Activated T-helper 1 cell treated with anti-CD3 and anti-CD28 coated beads, Interleukin-12 subunit alpha, Interleukin-12 subunit beta, Interleukin-2, Interleukin-4 antibody, amounts not matched to agents 30 ng/mL and 10 ng/mL and 1 ng/mL, durations not matched to agents 14 hours and 24 hours and 36 hours (primary cell): ENCODE results near the gene EBLN1. TPM values are rescaled to one million over a fixed set of nuclear protein-coding genes. Genes with fewer than 3 reads are reported as not detected.
"Not testable (repeated sequence)": the region's sequence is repeated elsewhere in the genome, so short reads cannot be mapped to it uniquely, and the experiment has no call there.

Experiments used
- DNase-seq: peaks from one replicate; pipeline ENCODE4 v3.0.0; 2021; ENCODE audit warnings: low spot score
- H3K27ac Mint-ChIP-seq: one replicate; pipeline ENCODE4 v1.8.0; 2021; ENCODE audit warnings: mild to moderate bottlenecking, mixed read lengths
- H3K27me3 Mint-ChIP-seq: one replicate; pipeline ENCODE4 v1.8.0; 2022; ENCODE audit warnings: mild to moderate bottlenecking, moderate library complexity, mixed read lengths; ENCODE audit not compliant: insufficient read depth
- H3K36me3 Mint-ChIP-seq: one replicate; pipeline ENCODE4 v1.8.0; 2021; ENCODE audit warnings: low read depth, mixed read lengths
- H3K4me1 Mint-ChIP-seq: one replicate; pipeline ENCODE4 v1.8.0; 2021; ENCODE audit warnings: low read depth, mixed read lengths
- H3K4me3 Mint-ChIP-seq: one replicate; pipeline ENCODE4 v1.8.0; 2021; ENCODE audit warnings: mild to moderate bottlenecking, moderate library complexity, mixed read lengths
- H3K9me3 Mint-ChIP-seq: one replicate; pipeline ENCODE4 v1.8.0; 2021; ENCODE audit warnings: mixed read lengths
- intact Hi-C: fragments of 100-400 bp; cut with micrococcal nuclease; formaldehyde crosslinking; loops from one replicate; pipeline ENCODE4 v1.15.1; 2024
- total RNA-seq: library from RNA; stranded (reverse); gene quantifications from 2 replicates; pipeline ENCODE4 v1.2.3, GENCODE V29; 2022

The EBLN1 gene
- total RNA-seq, 1 donor from 2014 or later: not detected

DNA sequence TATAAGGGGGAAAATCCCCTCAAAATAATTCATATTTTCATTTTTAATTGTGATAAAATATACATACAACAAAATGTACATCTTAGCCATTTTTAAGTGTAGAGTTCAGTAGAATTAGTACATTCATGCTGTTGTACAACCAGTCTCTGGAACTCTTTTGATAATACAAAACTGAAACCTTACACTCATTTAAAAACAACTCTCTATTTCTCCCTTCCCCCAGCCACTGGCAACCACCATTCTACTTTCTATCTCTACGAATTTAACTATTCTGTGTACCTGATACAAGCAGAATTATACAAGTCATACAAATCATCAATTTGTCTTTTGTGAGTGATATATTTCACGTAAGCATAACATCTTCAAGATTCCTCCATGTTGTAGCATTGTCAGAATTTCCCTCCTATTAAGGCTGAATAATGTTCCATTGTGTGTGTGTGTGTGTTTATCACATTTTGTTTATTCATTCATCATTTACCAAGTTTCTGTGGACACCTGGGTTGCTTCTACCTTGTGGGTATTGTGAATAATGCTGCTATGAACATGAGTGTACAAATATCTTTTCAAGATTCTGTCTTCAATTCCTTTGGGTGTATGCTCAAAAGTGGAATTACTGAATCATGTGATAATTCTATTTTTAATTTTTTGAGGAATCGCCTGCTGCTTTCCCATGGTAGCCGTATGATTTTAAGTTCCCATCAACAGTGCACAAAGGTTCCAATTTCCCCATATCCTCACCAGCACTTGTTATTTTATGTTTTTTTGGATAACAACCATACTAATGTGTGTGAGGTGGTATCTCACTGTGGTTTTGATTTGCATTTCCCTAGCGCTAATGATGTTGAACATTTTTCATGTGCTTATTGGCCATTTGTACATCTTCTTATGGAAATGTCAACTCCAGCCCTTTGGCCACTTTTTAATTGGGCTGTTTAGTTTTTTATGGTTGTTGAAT, 4.7 kb upstream of the EBLN1 start:
- H3K9me3 Mint-ChIP-seq: peaks cover 12% of the 10 kb centered on the region

GRCh38 chr10:22219308-22219707, 1.5 kb upstream of the EBLN1 start:
- Mint-ChIP-seq H3K27ac (no peak overlapping the region), H3K4me1 (peaks cover 26% of the 10 kb centered on the region), H3K36me3 (no peaks in the 10 kb centered on the region), H3K27me3 (peaks cover 2% of the 10 kb centered on the region), H3K4me3 (no peak overlapping the region), H3K9me3 (peaks cover 12% of the 10 kb centered on the region)
- DNase-seq: no peak
- intact Hi-C loops: no loop called here

More for the DNA sequence above, 4.7 kb upstream of the EBLN1 start:
- intact Hi-C loops: loop anchor here (1.0 to 10.0 kb wide), 4 partner anchors 8 to 725 kb away; partner anchors contain the start of gene PIP4K2A
- DNase-seq: no peak
- Mint-ChIP-seq H3K36me3 (no peaks in the 10 kb centered on the region), H3K27me3 (peaks cover 2% of the 10 kb centered on the region), H3K4me1 (peaks cover 26% of the 10 kb centered on the region), H3K4me3 (peak overlapping the region; percentile 2), H3K27ac (no peak overlapping the region)

DNA sequence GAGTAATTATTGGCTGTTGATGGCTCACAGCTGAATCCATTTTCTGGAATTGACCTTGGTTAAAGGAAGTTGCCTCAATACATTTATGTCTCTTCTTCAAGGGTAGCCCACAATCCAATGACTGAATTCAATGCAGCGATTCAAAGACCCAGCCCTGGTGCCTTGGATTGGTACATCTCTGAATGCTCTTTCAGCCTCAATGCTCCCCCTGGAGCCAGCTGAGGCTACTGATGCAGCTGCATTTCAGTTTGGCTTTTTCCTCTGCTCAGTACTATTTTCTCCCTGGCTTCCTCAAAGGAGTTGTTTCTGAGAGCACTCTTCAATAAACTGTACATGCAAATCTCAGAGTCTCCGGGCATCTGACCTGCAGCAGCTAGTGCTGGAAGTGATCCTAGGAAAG, 633 bp upstream of the EBLN1 start:
- H3K4me3 Mint-ChIP-seq: no peak overlapping the region
- intact Hi-C loops: no loop called here
- no peaks in the 10 kb centered on the region for H3K36me3 Mint-ChIP-seq
- no peak overlapping the region for H3K27ac Mint-ChIP-seq
- DNase-seq: no peak
- peaks cover 26% of the 10 kb centered on the region for H3K4me1 Mint-ChIP-seq
- H3K27me3 Mint-ChIP-seq: no peaks in the 10 kb centered on the region
- H3K9me3 Mint-ChIP-seq: peaks cover 12% of the 10 kb centered on the region

GRCh38 chr10:22217084-22217483, 731 bp downstream of the EBLN1 start:
- DNase-seq, H3K27me3 Mint-ChIP-seq, H3K9me3 Mint-ChIP-seq, H3K27ac Mint-ChIP-seq, H3K36me3 Mint-ChIP-seq, intact Hi-C loops, H3K4me3 Mint-ChIP-seq: not testable (repeated sequence)
- peaks cover 14% of the 10 kb centered on the region for H3K4me1 Mint-ChIP-seq

- H3K27ac Mint-ChIP-seq: no peak overlapping the region
- intact Hi-C loops: no loop called here
Measured at GRCh38 chr10:22210267-22210666, 7.5 kb downstream of the EBLN1 start.

DNA sequence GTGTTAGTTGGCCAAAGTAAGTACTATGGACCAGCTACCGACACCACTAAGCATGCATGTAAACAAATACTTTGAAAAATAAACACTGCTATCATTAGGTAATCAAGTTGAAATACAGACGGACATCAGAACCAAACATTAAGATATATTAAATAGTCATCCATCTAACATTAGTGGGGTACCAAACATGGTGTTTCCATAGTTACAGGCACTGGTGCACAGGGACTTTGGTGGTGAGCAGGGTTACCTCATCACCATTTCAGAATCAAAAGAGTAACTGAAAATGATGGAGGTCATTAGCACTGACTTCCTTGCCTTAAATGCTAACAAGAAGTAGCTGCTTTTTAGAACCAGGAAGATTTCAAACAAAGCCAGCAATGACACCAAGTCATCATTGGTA, 23.9 kb downstream of the EBLN1 start:
- Mint-ChIP-seq H3K27ac (no peak overlapping the region), H3K4me1 (no peaks in the 10 kb centered on the region), H3K27me3 (peaks cover 15% of the 10 kb centered on the region), H3K36me3 (no peaks in the 10 kb centered on the region), H3K9me3 (no peaks in the 10 kb centered on the region), H3K4me3 (no peak overlapping the region)
- intact Hi-C loops: no loop called here
- no peak for DNase-seq

More at GRCh38 chr10:22210267-22210666, 7.5 kb downstream of the EBLN1 start:
- H3K27me3 Mint-ChIP-seq: peaks cover 21% of the 10 kb centered on the region
- no peaks in the 10 kb centered on the region for H3K9me3 Mint-ChIP-seq
- no peak overlapping the region for H3K4me3 Mint-ChIP-seq
- H3K36me3 Mint-ChIP-seq: no peaks in the 10 kb centered on the region
- H3K4me1 Mint-ChIP-seq: no peaks in the 10 kb centered on the region
- no peak for DNase-seq

GRCh38 chr10:22185586-22185985, 32.2 kb downstream of the EBLN1 start:
- intact Hi-C loops: no loop called here
- H3K36me3 Mint-ChIP-seq: no peaks in the 10 kb centered on the region
- H3K27ac Mint-ChIP-seq: no peak overlapping the region
- H3K4me1 Mint-ChIP-seq: no peaks in the 10 kb centered on the region
- DNase-seq: no peak
- H3K9me3 Mint-ChIP-seq: peaks cover 4% of the 10 kb centered on the region
- H3K27me3 Mint-ChIP-seq: peaks cover 12% of the 10 kb centered on the region
- H3K4me3 Mint-ChIP-seq: no peak overlapping the region

- Mint-ChIP-seq H3K27me3 (peaks cover 24% of the 10 kb centered on the region), H3K4me3 (no peak overlapping the region), H3K9me3 (peaks cover 8% of the 10 kb centered on the region), H3K27ac (no peak overlapping the region), H3K36me3 (no peaks in the 10 kb centered on the region), H3K4me1 (no peaks in the 10 kb centered on the region)
- no peak for DNase-seq
- intact Hi-C loops: no loop called here
Measured at GRCh38 chr10:22183771-22184461, 33.9 kb downstream of the EBLN1 start.

DNA sequence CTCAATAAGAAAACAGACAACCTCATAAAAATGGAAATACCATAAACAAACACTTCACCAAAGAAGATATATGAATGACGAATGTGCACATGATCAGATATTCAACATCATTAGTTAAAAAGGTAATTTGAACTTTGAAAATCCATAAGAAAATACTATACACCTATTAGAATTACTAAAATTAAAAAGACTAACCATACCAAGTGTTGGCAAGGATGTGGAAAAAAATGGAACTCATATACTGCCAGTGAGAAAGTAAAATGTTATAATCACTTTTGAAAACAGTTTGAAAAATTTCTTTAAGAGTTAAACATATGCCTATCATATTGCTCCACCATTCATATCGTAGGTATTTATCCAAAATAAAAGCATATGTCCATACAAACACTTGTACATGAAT, 37.1 kb downstream of the EBLN1 start:
- Mint-ChIP-seq H3K36me3 (no peaks in the 10 kb centered on the region), H3K27ac (no peak overlapping the region), H3K4me3 (no peak overlapping the region), H3K27me3 (peaks cover 29% of the 10 kb centered on the region), H3K9me3 (peaks cover 8% of the 10 kb centered on the region), H3K4me1 (no peaks in the 10 kb centered on the region)
- intact Hi-C loops: no loop called here
- DNase-seq: no peak

DNA sequence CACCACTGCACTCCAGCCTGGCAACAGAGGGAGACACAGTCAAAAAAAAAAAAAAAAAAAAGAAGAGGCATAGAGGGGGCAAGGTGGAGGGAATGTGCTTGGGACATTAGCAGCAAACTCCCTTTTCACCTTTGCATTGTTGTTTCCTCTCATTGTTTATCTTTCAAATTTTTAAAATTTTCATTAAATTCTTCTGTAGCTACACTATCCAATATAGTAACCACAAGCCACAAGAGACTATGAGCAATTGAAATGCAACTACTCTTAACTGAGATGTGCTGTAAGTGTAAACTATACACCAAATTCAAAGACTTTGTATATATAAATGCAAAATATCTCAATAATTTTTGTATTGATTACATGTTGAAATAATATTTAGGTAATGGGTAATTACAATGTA, 43.4 kb downstream of the EBLN1 start:
- Mint-ChIP-seq H3K36me3 (no peaks in the 10 kb centered on the region), H3K27me3 (peaks cover 15% of the 10 kb centered on the region), H3K4me1 (no peaks in the 10 kb centered on the region), H3K27ac (no peak overlapping the region), H3K9me3 (peaks cover 16% of the 10 kb centered on the region), H3K4me3 (no peak overlapping the region)
- no peak for DNase-seq
- intact Hi-C loops: no loop called here

- intact Hi-C loops: no loop called here
- peaks cover 9% of the 10 kb centered on the region for H3K4me1 Mint-ChIP-seq
- H3K27me3 Mint-ChIP-seq: peaks cover 7% of the 10 kb centered on the region
- no peak for DNase-seq
- peaks cover 16% of the 10 kb centered on the region for H3K9me3 Mint-ChIP-seq
- H3K36me3 Mint-ChIP-seq: no peaks in the 10 kb centered on the region
- H3K27ac Mint-ChIP-seq: no peak overlapping the region
- H3K4me3 Mint-ChIP-seq: no peak overlapping the region
Measured at GRCh38 chr10:22171131-22171530, 46.7 kb downstream of the EBLN1 start.

GRCh38 chr10:22170582-22170981, 47.2 kb downstream of the EBLN1 start:
- Mint-ChIP-seq H3K9me3 (peaks cover 16% of the 10 kb centered on the region), H3K4me1 (peaks cover 9% of the 10 kb centered on the region), H3K27ac (no peak overlapping the region), H3K36me3 (no peaks in the 10 kb centered on the region), H3K4me3 (no peak overlapping the region), H3K27me3 (peaks cover 3% of the 10 kb centered on the region)
- intact Hi-C loops: no loop called here
- no peak for DNase-seq

DNA sequence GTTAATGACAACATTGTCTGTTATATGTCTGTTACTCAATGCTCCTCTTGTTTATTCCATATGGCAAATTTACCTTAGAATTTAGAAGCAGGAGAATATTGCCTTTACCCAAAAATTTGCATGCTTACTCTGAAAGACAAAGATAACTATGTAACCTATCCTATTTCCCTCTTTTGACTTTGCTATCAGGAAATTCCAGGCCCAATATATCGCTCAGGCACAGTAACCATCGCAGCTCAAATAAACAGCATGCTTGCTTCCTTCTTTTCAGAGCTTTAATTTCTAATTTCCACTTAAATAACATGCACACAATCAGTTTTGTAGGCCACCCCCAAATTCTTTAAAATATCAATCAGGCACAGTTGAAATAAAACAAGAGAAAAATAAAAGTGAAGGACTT, 57.8 kb downstream of the EBLN1 start:
- DNase-seq: no peak
- Mint-ChIP-seq H3K27me3 (no peaks in the 10 kb centered on the region), H3K27ac (no peak overlapping the region), H3K4me3 (no peak overlapping the region), H3K9me3 (no peaks in the 10 kb centered on the region), H3K4me1 (peaks cover 11% of the 10 kb centered on the region), H3K36me3 (no peaks in the 10 kb centered on the region)
- intact Hi-C loops: no loop called here
